ENCODE results near the gene ZNF627. TPM values are rescaled to one million over a fixed set of nuclear protein-coding genes. Genes with fewer than 3 reads are reported as not detected.
A peak's percentile ranks its signal among the peaks of the same experiment; 100 is the strongest.
"Not testable (repeated sequence)": the region's sequence is repeated elsewhere in the genome, so short reads cannot be mapped to it uniquely, and the experiment has no call there.

ZNF627 gene
- total RNA-seq, 2 experiments from 2014 or later = 4.6 to 4.7 TPM

- POLR2A ChIA-PET = no interaction called here
- CTCF ChIA-PET = interaction anchor here (0.6 kb wide), 1 partner anchor 181 kb away, joined by 3 read pairs; no protein-coding TSS in a partner anchor
- DNase-seq = no peak
- no peaks in the 10 kb centered on the region for H3K27me3 Mint-ChIP-seq
- no peak overlapping the region for H3K27ac Mint-ChIP-seq
- peaks cover 3% of the 10 kb centered on the region for H3K4me1 Mint-ChIP-seq
- H3K4me3 Mint-ChIP-seq = no peak overlapping the region
- H3K36me3 Mint-ChIP-seq (ENCODE audit: low read depth) = peaks cover 43% of the 10 kb centered on the region
- peaks cover 33% of the 10 kb centered on the region for H3K9me3 Mint-ChIP-seq
These were observed 15.7 kb downstream of the ZNF627 start for GRCh38 chr19:11612816-11613511.

GRCh38 chr19:11617180-11618062 lies 20.1 kb downstream of the ZNF627 start:
- Mint-ChIP-seq H3K4me1 (peaks cover 3% of the 10 kb centered on the region), H3K27me3 (no peaks in the 10 kb centered on the region), H3K4me3 (no peak overlapping the region), H3K27ac (no peak overlapping the region), H3K36me3 (ENCODE audit: low read depth) (peaks cover 75% of the 10 kb centered on the region), H3K9me3 (peaks cover 47% of the 10 kb centered on the region)
- POLR2A ChIA-PET = no interaction called here
- DNase-seq = no peak
- CTCF ChIA-PET = no interaction called here

- peaks cover 42% of the 10 kb centered on the region for H3K9me3 Mint-ChIP-seq
- ChIA-PET POLR2A (no interaction called here), CTCF (no interaction called here)
- DNase-seq = no peak
- H3K4me3 Mint-ChIP-seq = no peak overlapping the region
- H3K27me3 Mint-ChIP-seq = peaks cover 14% of the 10 kb centered on the region
- H3K36me3 Mint-ChIP-seq (ENCODE audit: low read depth) = peaks cover 55% of the 10 kb centered on the region
- H3K27ac Mint-ChIP-seq = no peak overlapping the region
- peaks cover 7% of the 10 kb centered on the region for H3K4me1 Mint-ChIP-seq
These were observed 23.3 kb downstream of the ZNF627 start for GRCh38 chr19:11620553-11620952.

GRCh38 chr19:11622401-11622800 lies 25.1 kb downstream of the ZNF627 start:
- peaks cover 31% of the 10 kb centered on the region for H3K9me3 Mint-ChIP-seq
- H3K4me3 Mint-ChIP-seq, H3K27ac Mint-ChIP-seq, H3K4me1 Mint-ChIP-seq, DNase-seq, POLR2A ChIA-PET: not testable (repeated sequence)
- peaks cover 41% of the 10 kb centered on the region for H3K36me3 Mint-ChIP-seq (ENCODE audit: low read depth)
- H3K27me3 Mint-ChIP-seq = peaks cover 21% of the 10 kb centered on the region
- CTCF ChIA-PET = interaction anchor here (0.6 kb wide), 1 partner anchor 27 kb away, joined by 3 read pairs; no protein-coding TSS in a partner anchor

DNA sequence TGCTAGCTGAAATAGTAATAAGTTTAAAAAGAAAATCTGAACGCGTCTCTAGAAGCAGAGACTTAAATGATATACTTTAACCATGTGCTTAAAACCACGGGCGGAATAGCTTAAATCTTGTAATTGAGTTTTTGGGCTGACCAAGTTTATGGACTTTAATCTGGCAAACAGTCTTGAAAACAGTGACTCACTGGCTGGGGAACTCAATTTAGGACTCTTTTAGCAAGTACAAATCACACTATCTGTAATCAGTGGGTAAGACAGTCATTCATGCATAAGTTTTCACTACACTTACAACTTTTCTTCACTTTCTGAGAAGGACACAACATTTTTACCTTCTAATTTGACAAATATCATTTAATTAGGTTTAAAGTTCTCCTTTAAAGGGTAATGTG lies 26.8 kb downstream of the ZNF627 start:
- POLR2A ChIA-PET = no interaction called here
- H3K36me3 Mint-ChIP-seq (ENCODE audit: low read depth) = peaks cover 26% of the 10 kb centered on the region
- peaks cover 19% of the 10 kb centered on the region for H3K9me3 Mint-ChIP-seq
- peaks cover 7% of the 10 kb centered on the region for H3K4me1 Mint-ChIP-seq
- no peak for DNase-seq
- H3K4me3 Mint-ChIP-seq = no peak overlapping the region
- H3K27me3 Mint-ChIP-seq = peaks cover 21% of the 10 kb centered on the region
- H3K27ac Mint-ChIP-seq = no peak overlapping the region
- CTCF ChIA-PET = interaction anchor here (0.9 kb wide), 1 partner anchor 29 kb away, joined by 3 read pairs; no protein-coding TSS in a partner anchor

DNA sequence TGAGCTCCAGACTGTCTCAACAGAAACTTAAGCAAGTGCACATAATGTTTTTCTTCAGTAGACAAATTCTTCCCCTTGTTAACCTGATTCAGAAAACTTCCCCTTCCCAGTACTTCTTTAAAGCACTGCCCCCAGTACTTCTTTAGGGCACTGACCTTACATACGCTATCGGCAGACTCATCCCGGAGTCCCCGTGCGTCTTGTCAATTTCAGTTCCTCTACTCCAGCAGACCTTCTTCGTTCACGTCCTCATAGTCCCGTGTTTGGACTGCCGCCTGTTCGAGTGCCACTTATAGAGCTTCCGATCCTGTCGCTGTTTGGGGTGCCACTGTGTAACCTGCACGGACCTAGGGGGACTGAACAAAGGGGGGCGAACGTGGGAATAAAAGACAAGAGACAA lies 29.0 kb downstream of the ZNF627 start:
- CTCF ChIA-PET = interaction anchor here (0.8 kb wide), 1 partner anchor 191 kb away, joined by 3 read pairs; the partner anchor contains the start of genes ODAD3 and PRKCSH
- Mint-ChIP-seq H3K36me3 (ENCODE audit: low read depth) (peaks cover 6% of the 10 kb centered on the region), H3K27ac (no peak overlapping the region), H3K4me1 (peaks cover 7% of the 10 kb centered on the region), H3K27me3 (peaks cover 21% of the 10 kb centered on the region), H3K4me3 (no peak overlapping the region), H3K9me3 (peaks cover 6% of the 10 kb centered on the region)
- POLR2A ChIA-PET = interaction anchor here (0.6 kb wide), 1 partner anchor 1947 kb away, joined by 5 read pairs; no protein-coding TSS in a partner anchor
- no peak for DNase-seq

- Mint-ChIP-seq H3K27me3 (no peaks in the 10 kb centered on the region), H3K4me1 (no peaks in the 10 kb centered on the region), H3K9me3 (peaks cover 22% of the 10 kb centered on the region), H3K4me3 (no peak overlapping the region), H3K27ac (no peak overlapping the region), H3K36me3 (ENCODE audit: low read depth) (no peaks in the 10 kb centered on the region)
- no peak for DNase-seq
- ChIA-PET POLR2A (no interaction called here), CTCF (no interaction called here)
These were observed 35.9 kb downstream of the ZNF627 start for GRCh38 chr19:11633223-11633622.

- H3K4me3 Mint-ChIP-seq; H3K36me3 Mint-ChIP-seq (ENCODE audit: low read depth); H3K4me1 Mint-ChIP-seq; POLR2A ChIA-PET; H3K27me3 Mint-ChIP-seq; H3K27ac Mint-ChIP-seq; CTCF ChIA-PET; DNase-seq: not testable (repeated sequence)
- H3K9me3 Mint-ChIP-seq = peaks cover 22% of the 10 kb centered on the region
These were observed 36.9 kb downstream of the ZNF627 start for GRCh38 chr19:11634018-11634662.

- ChIA-PET POLR2A (interaction anchor here (0.6 kb wide), 1 partner anchor 12 kb away, joined by 4 read pairs; no protein-coding TSS in a partner anchor), CTCF (no interaction called here)
- H3K4me3 Mint-ChIP-seq = peak overlapping the region; percentile 82
- no peaks in the 10 kb centered on the region for H3K27me3 Mint-ChIP-seq
- DNase-seq = no peak
- H3K4me1 Mint-ChIP-seq = no peaks in the 10 kb centered on the region
- peaks cover 12% of the 10 kb centered on the region for H3K9me3 Mint-ChIP-seq
- no peak overlapping the region for H3K27ac Mint-ChIP-seq
- H3K36me3 Mint-ChIP-seq (ENCODE audit: low read depth) = no peaks in the 10 kb centered on the region
These were observed 41.9 kb downstream of the ZNF627 start for GRCh38 chr19:11639245-11639601.

DNA sequence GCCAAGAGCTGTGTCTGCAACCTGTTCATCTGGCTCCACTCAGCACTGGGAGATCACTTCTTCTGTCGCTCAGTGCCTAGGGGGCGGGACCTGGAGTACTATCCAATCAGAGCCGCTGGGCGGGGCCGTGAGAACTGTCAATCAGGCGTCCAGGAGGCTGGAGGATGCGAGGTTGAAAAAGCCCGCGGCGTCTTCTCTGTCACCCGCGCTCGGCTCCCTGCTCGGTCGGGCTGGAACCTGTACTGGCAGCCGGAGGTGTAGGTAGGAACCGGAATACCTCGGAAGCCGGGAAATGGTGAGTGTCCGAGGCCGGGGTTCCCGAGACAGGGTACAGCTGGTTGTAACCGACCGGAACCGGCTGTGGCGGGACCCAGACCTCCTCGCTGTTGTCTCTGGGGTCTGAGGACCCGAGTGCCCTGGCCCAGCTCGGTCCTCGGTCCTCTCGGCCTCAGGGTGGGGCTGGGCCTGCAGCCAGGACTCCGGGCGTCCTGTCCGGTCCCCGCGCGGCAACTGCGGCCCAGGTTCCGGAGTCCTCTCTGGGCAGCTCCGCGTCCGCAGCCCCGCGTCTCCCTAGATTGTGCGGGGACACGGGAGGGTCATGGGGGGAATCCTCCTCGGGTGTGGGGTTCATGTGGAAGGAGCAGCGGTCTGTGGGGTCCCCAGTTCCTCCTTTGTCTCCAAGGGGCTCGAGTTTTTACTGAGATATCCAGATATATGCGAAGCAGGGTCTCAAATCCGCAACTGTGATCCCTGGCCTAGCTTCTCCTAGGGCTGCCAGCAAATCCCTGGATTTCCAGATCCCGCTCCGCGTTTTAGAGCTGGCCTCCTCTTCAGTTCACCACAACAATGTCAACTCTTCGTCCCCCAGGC lies 42.6 kb downstream of the ZNF627 start:
- H3K4me1 Mint-ChIP-seq = no peaks in the 10 kb centered on the region
- peak overlapping the region; percentile 82 for H3K4me3 Mint-ChIP-seq
- H3K27me3 Mint-ChIP-seq = no peaks in the 10 kb centered on the region
- peaks cover 5% of the 10 kb centered on the region for H3K36me3 Mint-ChIP-seq (ENCODE audit: low read depth)
- ChIA-PET POLR2A (interaction anchor here (0.6 kb wide), 1 partner anchor 11 kb away, joined by 4 read pairs; no protein-coding TSS in a partner anchor), CTCF (interaction anchor here (0.7 kb wide), 1 partner anchor 43 kb away, joined by 4 read pairs; no protein-coding TSS in a partner anchor)
- H3K9me3 Mint-ChIP-seq = peaks cover 12% of the 10 kb centered on the region
- peak overlapping the region; percentile 77 for H3K27ac Mint-ChIP-seq
- DNase-seq = peak; percentile 95

DNA sequence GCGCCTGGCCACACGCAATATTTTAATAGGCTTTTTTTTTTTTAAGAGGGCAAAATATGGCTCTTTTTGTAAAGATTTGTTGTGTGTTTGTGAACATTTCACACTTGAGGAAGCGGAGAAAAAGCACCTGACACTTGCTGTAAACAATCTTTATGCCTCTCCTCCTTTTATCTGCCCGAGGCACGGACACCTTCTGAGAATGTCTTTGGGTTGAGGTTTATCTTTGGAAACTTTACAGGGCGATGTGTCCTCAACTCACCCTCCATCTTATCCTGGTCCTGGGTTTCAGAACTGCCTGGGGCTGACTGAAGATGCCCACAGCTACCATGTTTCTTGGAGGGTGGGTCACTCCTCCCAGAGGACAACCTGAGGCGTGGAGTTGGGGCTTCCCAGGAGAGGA lies 44.0 kb downstream of the ZNF627 start:
- peaks cover 7% of the 10 kb centered on the region for H3K36me3 Mint-ChIP-seq (ENCODE audit: low read depth)
- ChIA-PET CTCF (no interaction called here), POLR2A (no interaction called here)
- no peaks in the 10 kb centered on the region for H3K27me3 Mint-ChIP-seq
- H3K4me1 Mint-ChIP-seq = no peaks in the 10 kb centered on the region
- no peak overlapping the region for H3K4me3 Mint-ChIP-seq
- no peak for DNase-seq
- peaks cover 8% of the 10 kb centered on the region for H3K9me3 Mint-ChIP-seq
- H3K27ac Mint-ChIP-seq = no peak overlapping the region

GRCh38 chr19:11642902-11643301 lies 45.6 kb downstream of the ZNF627 start:
- POLR2A ChIA-PET = no interaction called here
- Mint-ChIP-seq H3K9me3 (peaks cover 10% of the 10 kb centered on the region), H3K27ac (no peak overlapping the region), H3K27me3 (no peaks in the 10 kb centered on the region), H3K36me3 (ENCODE audit: low read depth) (peaks cover 9% of the 10 kb centered on the region), H3K4me1 (no peaks in the 10 kb centered on the region), H3K4me3 (no peak overlapping the region)
- no peak for DNase-seq
- CTCF ChIA-PET = no interaction called here
